ENCODE measurements around the gene PTPN12. TPM values are rescaled to one million over a fixed set of nuclear protein-coding genes. Genes with fewer than 3 reads are reported as not detected.

PTPN12 gene
- total RNA-seq, 1 donor from 2014 or later, result 86.6 TPM

GRCh38 chr7:77687100-77687746 lies 150.1 kb downstream of the PTPN12 start:
- Mint-ChIP-seq H3K27me3 (ENCODE audit: insufficient read depth, low read depth) (no peaks in the 10 kb centered on the region), H3K36me3 (peaks cover 20% of the 10 kb centered on the region), H3K27ac (no peak overlapping the region), H3K4me3 (no peak overlapping the region), H3K9me3 (no peaks in the 10 kb centered on the region), H3K4me1 (peaks cover 16% of the 10 kb centered on the region)
- Histone ChIP-seq H2AFZ (replicated peaks) (no peak overlapping the region), H3K4me2 (no peak overlapping the region), H3F3A (ENCODE audit: low read depth) (no peaks in the 10 kb centered on the region), H3K27ac (no peak overlapping the region), H3K9ac (no peak overlapping the region), H3K9me3 (ENCODE audit: low read depth) (no peaks in the 10 kb centered on the region), H3K4me1 (peaks cover 4% of the 10 kb centered on the region), H3K79me2 (ENCODE audit: low read depth) (peaks cover 53% of the 10 kb centered on the region), H4K20me1 (ENCODE audit: low read depth) (no peaks in the 10 kb centered on the region), H3K4me3 (no peak overlapping the region), H3K36me3 (no peaks in the 10 kb centered on the region), H3K27me3 (no peaks in the 10 kb centered on the region)
- TF ChIP-seq, protein P1, sequence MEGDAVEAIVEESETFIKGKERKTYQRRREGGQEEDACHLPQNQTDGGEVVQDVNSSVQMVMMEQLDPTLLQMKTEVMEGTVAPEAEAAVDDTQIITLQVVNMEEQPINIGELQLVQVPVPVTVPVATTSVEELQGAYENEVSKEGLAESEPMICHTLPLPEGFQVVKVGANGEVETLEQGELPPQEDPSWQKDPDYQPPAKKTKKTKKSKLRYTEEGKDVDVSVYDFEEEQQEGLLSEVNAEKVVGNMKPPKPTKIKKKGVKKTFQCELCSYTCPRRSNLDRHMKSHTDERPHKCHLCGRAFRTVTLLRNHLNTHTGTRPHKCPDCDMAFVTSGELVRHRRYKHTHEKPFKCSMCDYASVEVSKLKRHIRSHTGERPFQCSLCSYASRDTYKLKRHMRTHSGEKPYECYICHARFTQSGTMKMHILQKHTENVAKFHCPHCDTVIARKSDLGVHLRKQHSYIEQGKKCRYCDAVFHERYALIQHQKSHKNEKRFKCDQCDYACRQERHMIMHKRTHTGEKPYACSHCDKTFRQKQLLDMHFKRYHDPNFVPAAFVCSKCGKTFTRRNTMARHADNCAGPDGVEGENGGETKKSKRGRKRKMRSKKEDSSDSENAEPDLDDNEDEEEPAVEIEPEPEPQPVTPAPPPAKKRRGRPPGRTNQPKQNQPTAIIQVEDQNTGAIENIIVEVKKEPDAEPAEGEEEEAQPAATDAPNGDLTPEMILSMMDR (IDR thresholded peaks at IDR 0.05), result no peak
- TF ChIP-seq EZH2phosphoT487 (IDR thresholded peaks at IDR 0.05) (no peak), EZH2 (IDR thresholded peaks at IDR 0.05) (no peak)
- no peak for DNase-seq (ENCODE audit: low spot score)

- H3K79me2 ChIP-seq (ENCODE audit: low read depth), result peaks cover 59% of the 10 kb centered on the region
- no peak overlapping the region for H3K4me3 ChIP-seq
- H3K27ac ChIP-seq, result no peak overlapping the region
- H3K4me3 Mint-ChIP-seq, result no peak overlapping the region
- peaks cover 19% of the 10 kb centered on the region for H3K4me1 Mint-ChIP-seq
- no peaks in the 10 kb centered on the region for H3K27me3 ChIP-seq
- no peak overlapping the region for H3K27ac Mint-ChIP-seq
- no peaks in the 10 kb centered on the region for H3K36me3 ChIP-seq
- H3K27me3 Mint-ChIP-seq (ENCODE audit: insufficient read depth, low read depth), result no peaks in the 10 kb centered on the region
- no peak for DNase-seq (ENCODE audit: low spot score)
- H3K4me1 ChIP-seq, result peaks cover 4% of the 10 kb centered on the region
- no peaks in the 10 kb centered on the region for H4K20me1 ChIP-seq (ENCODE audit: low read depth)
- H3F3A ChIP-seq (ENCODE audit: low read depth), result no peaks in the 10 kb centered on the region
- TF ChIP-seq, protein P1 (IDR thresholded peaks at IDR 0.05), result no peak
- no peak for TF ChIP-seq EZH2 (IDR thresholded peaks at IDR 0.05)
- TF ChIP-seq EZH2phosphoT487 (IDR thresholded peaks at IDR 0.05), result no peak
- H2AFZ ChIP-seq (replicated peaks), result no peak overlapping the region
- no peak overlapping the region for H3K9ac ChIP-seq
- peaks cover 3% of the 10 kb centered on the region for H3K9me3 Mint-ChIP-seq
- no peaks in the 10 kb centered on the region for H3K9me3 ChIP-seq (ENCODE audit: low read depth)
- H3K4me2 ChIP-seq, result no peak overlapping the region
- peaks cover 20% of the 10 kb centered on the region for H3K36me3 Mint-ChIP-seq
Observed at GRCh38 chr7:77687747-77688144, 150.7 kb downstream of the PTPN12 start.

Other genes starting within 250 kb of the PTPN12 start
- 2.0 and 2.6 TPM in 2 replicates for gene GSAP, start 120.9 kb upstream of the PTPN12 start, total RNA-seq (ENCODE audit: low replicate concordance)
- gene RSBN1L, start 159.2 kb downstream of the PTPN12 start, total RNA-seq (ENCODE audit: low replicate concordance), result 18.4 and 25.0 TPM in 2 replicates

Measured in neural progenitor cell (in vitro differentiated cells).